ENCODE measurements around the gene NT5M.
A peak's percentile ranks its signal among the peaks of the same experiment; 100 is the strongest.

The NT5M gene

DNA sequence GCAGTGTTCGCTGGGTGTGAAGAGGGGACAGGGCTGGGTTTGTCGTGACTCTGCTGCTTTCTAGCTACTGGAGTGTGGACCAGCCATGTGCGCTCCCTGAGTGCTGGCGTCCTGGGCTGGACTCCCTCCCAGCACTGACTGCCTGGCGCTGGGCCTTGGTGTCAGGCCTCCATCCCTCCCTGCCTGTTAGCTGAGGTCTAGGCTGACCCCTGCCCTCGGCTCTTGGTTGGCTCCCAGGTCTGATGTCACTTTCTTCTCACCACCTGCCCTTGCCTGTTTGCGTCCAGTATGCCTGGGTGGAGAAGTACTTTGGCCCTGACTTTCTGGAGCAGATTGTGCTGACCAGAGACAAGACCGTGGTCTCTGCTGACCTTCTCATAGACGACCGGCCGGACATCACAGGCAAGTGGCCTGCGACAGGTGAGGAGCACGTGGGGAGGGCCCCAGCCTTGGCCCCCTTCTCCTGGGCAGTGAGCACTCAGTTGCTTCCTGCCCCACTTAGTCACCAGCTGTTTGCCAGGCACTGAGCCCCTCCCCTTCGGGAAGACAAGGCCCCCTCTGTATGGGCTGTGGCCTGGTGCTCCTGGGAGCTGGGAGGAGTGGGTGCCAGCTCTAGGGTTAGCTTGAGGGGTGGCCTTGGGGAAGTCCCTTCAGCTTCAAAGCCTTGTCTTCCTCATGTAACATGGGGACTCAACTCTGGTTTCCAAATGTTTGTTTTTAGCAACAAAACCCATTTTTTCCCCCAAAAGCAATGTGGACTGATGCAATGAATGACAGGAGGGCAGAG lies 41.5 kb downstream of the NT5M start:
- DNase-seq, result no peak

DNA sequence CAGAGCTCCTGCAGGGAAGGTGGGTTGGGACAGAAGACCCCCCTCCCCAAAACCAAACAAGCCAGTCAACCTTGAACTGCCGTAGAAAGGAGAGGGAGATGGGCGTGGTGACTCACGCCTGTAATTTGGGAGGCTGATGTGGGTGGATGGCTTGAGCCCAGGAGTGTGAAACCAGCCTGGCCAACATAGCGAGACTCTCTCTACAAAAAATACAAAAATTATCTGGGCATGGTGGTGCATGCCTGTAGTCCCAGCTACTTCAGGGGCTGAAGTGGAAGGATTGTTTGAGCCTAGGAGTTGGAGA lies 42.1 kb downstream of the NT5M start:
- DNase-seq, result no peak

DNA sequence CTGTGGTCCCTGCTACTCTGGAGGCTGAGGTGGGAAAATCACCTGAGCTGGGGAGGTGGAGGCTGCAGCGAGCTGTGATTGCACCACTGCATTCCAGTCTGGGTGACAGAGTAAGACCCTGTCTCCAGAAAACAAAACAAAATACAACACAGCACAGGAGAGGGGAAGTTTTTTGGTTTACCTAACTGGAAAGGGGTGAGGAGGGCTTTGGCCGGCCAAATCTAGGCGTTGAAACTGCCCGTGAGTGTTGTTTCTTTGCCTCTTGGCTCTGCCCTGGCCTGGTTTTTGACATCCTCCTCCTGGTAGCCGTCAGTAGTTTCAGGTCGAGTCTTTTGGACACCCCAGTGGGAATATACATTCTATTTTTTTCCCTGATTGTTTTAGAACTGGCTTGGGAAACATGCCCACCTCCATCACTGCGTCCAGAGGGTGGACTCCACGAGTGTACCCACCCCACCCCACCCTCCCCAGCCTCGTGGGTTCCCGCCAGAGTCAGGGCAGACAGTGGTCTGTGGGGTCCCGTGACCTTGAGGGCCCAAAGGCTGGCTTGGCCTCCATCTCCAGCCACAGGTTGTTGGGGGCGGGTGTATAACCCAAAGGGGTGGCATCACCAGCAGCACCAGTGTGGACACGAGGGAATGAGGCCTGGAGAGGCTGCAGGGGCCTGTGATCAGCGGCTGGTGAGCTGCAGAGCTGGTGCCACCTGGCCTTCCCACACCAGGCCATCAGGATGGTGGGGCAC lies 42.7 kb downstream of the NT5M start:
- DNase-seq, result no peak

DNA sequence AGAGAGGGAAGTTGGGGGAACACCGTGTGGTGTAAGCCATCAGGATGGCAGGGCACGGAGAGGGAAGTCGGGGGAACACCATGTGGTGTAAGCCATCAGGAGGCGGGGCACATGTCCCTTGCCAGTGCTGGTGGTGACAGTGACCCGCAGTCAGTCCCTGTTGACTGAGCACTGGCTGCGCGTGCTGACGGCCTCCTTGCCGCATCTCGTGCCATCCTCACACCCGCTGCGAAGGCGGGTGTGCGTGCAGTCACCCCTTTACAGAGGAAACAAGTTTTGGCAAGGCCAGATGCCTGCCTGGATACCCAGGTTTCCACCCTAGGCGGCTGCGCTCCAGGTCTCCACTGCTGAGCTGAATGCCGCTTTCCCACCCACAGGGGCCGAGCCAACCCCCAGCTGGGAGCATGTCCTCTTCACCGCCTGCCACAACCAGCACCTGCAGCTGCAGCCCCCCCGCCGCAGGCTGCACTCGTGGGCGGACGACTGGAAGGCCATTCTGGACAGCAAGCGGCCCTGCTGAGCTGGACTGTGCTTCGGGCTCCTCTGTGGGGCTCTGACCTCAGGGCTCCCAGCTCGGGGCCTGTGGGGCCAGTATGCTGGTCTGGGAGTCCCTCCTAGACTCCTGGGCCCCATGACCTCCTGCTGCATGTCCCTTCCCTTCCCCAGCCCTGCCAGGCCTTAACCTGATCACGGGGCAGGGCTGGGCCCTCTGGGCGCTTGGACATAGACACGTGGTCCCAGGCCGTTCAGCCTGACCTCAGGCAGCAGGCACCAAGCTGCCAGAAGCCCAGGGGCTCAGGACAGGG lies 43.5 kb downstream of the NT5M start:
- peak; percentile 3 for DNase-seq

DNA sequence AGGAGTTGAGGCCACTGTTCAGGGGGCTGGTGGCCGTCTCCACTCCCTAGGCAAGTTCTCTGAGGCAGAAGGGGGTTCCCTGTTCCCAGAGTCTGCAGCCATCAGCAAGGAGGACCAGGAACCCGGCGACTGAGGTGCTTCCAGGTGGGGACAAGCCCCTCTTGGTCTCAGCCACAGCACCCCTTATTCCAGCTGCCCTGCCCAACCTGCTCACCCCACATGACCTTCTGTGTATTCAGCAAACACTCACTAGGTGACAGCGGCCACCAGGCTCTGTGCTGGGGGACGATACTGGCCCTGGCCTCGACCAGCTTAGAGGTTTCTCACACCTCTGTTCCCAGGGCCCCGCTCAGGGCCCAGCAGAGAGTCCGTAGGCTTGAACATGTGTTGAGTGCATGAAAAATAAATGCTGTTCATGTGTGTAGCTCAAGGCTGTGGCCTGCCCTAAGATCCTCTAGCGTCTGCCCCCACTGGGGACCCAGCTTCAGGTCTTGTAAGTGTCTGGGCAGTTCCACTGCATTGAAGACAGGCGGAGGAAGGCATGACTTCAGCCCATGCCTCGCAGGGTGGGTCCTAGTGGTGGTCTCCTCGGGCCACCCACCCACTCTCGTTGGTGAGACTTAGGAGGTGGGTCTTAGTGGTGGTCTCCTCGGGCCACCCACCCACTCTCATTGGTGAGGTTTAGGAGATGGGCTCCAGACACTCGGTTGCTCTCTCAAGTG lies 44.2 kb downstream of the NT5M start:
- no peak for DNase-seq

DNA sequence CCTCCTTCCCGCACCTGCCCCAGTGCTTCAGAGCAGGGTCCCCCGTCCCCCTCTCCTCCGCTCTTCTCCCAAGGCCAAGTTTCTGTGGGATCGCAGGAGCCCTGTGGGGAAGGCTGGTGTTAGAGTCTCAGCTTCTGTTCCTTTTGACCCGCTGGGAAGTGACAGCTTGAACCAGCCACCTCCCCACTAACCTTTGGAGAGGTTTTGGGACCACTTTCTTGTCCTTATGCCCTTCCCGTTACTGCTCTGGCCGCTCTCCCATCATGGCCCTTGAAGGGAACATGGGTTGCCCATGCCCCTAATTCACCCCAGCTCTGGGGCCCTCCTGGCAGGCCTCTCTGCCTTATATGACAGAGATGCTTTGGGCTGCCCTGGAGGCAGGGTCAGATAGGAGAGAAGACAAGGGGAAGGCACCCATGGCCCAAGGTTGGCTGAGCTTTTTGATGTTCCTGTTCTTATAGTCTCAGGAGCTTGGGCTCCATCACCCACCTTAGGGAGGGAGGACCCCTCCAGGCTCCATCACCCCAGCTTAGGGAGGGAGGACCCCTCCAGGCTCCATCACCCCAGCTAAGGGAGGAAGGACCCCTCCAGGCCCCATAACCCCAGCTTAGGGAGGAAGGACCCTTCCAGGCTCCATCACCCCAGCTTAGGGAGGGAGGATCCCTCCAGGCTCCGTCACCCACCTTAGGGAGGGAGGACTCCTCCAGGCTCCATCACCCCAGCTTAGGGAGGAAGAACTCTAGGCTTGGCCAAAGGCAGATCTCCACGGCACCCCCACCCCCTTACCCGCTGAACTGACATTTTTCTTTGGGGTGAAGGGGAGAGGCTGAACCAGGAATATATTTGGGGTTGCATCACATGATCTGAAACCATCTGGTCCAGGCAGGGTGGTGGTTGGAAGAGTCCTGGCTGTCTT lies 45.0 kb downstream of the NT5M start:
- no peak for DNase-seq

DNA sequence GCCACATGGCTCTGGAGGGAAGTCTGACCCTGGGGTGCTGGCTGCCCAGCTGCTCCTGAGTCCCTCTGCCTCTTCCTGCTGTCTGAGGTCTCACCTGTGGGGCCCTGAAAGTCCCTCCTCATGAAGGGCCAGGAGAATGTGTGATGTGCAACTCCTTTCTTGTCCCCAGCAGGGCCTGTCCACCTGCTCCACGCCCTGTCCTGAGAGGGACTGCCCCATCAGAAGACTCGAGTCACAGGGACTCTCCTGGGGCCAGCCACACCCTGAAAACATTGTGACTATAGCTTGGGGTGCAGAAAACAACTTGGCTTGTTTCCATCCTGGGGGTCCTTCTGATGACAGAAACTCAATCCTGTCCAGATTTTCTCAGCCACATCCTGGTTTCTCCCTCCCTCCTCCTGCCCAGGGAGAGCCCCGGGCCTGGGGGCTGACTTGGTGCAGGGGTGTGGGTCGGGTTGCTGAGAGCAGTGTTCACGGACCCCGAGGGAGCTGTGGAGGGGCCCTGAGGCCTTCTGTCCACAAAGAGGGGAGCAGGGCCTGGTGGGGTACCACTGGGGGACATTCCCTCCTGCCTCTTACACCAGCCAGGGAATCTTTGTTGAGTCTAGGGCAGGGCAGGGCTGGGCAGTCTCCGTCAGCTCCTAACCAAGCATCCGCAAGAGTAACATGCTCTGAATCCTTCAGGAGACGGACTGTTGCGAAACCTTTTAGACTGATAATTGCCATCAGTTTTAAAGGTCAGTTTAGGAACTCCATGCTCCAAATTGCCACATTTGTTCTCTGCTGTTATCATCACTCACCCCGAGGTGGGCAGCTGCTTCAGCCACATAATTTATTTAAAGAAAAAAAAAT lies 45.9 kb downstream of the NT5M start:
- no peak for DNase-seq

DNA sequence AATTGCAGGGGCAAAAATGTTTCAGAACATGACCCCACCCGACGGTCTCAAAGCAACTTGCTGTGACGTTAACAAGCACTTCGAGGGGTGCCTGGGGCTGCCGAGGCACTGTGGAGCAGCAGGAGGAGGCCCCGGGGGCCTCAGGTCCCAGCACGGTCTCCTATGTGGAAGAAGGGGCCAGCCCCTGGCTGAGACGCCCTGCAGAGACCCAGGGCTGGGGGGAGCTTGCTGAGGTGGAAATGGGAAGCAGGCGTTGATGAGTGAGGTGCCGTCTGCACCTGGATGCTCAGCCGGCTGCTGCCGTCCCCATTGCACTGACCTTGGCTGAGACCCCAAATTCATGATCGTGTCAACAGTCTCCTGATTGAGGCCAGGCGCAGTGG lies 46.5 kb downstream of the NT5M start:
- DNase-seq, result no peak

DNA sequence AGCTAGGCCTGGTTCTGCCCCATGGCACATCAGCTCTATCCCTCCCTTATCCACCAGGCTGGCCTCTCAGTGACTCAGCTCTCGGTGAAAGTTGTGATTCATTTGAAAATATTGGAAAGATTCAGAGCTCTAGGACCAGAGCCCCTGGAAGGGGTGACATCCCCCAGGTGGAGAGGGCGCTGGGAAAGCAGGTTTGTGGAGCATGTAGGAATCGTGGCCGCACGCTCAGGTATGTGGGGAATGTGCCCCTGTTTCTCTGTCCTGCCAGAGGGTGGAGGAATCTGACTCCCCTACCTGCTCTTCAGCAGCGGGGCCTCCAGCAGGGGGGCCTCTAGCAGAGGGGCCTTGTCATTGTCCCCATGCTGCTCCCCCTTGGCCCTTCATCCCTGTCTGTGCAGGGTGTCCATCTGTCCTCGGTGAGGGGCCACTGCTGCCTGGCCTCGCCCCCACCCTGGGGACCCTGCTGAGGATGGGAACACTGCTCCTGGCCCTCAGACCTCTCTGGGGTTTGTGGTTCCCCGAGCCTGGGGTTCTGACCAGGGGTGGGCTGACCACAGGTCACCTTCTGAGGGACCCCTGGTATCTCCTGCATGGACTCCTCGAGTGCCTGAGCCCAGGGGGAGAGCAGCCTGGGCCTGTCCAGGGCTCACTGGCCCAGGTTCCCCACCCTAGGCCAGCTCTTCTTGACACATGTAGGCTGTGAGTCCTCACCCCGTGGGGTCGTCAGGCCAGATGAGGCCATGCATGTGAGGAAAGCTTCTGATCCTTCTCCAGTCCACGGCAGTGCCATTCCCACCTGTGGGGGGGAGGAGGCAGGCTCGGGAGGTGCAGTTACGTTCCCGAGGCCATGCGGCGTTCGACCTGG lies 47.5 kb downstream of the NT5M start:
- no peak for DNase-seq

DNA sequence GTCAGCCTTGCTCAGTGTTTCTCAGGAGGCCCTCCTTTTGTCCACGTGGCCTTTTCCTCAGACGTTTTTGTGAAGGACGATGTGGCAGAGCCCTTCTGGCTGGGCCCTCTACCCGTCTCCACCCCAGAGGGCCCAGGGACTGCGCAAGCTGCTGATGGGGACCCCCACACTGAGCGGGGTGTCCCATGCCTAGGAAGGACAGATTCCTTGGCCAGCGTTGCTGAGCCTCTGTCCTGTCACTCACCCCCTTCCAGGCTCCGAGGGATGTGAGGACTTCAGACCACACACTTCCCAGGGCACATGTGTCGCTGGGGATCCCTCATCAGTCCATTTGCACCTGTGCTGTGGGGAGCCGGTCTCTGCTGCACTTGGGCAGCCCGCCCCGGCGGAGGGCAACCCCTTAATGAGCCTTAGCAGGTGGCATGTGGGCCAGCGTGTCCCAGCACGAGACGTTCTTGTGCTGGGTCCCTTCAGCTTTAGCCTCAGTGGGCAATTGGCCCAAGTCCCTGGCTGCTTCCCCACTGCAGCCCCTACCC lies 48.3 kb downstream of the NT5M start:
- no peak for DNase-seq

DNA sequence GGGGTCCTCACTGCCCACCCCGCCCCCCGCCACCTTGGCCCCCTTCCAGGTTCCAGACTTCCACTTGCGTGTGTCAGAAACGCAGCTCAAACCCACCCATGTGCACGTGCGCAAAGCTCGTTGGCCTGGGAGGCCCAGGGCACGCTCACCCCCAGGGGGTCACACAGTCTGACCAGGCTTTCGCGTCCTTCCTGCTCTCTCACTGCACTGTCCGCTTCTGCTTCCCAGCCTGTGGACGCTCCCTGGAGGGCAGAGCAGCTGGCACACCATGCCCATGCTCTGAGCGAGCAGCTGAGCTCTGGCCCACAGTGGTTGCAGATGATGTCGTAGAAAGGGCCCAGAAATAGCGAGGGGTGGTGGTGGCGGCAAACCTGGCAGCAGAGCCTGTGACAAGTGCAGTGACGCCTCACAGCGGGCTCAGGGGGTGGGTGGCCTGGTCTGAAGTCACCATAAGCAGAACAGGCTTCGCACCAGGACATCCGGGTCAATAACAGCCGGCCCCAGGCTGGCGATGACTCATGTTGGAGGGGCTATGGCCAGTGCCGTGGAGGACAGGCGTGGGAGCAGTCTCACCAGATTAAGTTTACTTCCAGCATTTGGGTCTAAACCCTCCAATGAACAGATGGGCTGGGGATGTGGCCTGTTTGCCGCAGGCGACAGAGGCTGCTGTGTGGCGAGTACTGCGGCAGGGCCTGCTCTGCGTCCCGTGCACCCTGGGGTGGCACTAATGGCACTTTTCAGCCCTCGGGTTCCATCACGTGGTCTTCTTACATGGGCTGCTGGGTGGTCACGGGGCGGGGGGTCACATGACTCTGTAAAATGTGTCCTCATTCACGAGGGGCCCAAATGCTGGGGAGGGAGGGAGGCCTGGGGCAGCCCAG lies 49.0 kb downstream of the NT5M start:
- DNase-seq, result no peak

DNA sequence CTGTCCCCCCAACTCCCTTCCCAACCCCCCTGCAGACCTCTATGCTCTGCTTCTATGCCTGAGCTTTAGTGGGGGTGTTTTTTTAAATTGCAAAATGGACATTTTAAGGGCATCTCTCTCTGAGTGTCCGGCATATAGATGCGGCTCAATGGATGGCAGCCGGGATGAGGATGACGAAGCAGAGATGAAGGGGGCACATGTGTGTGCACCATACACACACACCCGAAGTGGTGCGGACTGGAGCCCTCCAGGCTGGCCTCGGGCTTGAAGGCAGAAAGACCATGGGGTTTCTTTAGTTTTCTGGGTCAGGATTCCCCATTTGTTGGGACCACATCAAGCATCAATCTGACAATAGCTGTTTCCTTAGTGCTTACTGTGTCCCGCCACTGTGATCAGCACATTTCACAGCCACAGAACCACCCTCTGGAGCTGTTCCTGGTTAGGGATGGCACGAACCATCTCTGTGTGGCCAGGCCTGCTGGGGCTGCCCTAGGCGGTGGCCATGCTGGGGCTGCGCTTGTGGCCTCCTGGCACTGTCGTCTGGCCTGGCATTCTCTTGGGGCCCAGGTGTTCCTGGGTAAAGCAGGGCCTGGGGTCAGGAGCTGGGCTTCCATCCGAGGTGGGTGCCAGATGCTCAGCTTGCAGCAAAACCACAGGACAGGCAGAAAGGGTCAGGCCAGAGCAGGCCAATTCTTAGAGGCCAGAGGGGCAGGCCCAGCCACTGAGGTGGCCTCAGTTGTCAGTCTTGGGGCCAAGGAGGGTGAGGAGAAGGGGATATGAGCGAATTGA lies 49.9 kb downstream of the NT5M start:
- DNase-seq, result no peak

DNA sequence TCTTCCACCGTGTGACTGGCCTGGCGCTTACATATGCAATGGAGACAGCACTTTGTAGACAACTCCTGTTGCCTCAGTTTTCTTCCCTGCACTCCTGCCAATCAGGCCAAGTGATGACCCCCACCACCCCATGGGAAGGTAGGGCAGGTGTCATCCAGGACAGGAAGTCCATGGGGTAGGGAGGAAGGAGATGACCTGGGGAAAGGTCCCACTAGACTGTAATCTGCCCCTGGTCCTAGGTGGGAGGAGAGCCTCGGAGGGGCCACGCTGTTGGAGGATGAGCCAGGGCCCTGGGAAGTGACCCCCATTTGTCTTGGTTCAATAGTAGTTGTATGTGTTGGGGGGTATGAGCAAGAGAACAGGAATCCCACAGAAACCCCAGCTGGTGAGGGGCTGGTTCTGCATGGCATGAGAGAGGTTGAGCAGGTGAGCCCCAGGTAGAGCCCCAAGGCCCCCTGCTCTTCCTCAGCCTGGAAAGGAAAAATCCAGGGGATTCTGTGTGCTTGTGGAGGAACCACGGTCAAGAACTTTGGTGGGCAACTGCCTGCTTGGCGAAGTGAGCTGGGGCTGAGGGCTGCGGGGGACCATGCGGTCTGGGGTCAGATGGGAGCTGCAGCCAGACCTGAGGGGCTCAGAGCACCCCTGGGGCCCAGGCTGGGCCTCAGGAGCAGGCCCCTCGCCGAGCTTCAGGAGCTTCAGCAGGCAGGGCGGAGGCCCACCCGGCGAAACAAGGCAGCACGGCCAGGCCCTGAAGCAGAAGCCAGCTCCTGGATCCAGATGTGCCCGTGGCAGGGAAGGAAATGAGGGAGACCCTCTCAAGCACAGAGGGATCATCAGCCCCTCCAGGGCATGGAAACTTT lies 50.7 kb downstream of the NT5M start:
- DNase-seq, result no peak

DNA sequence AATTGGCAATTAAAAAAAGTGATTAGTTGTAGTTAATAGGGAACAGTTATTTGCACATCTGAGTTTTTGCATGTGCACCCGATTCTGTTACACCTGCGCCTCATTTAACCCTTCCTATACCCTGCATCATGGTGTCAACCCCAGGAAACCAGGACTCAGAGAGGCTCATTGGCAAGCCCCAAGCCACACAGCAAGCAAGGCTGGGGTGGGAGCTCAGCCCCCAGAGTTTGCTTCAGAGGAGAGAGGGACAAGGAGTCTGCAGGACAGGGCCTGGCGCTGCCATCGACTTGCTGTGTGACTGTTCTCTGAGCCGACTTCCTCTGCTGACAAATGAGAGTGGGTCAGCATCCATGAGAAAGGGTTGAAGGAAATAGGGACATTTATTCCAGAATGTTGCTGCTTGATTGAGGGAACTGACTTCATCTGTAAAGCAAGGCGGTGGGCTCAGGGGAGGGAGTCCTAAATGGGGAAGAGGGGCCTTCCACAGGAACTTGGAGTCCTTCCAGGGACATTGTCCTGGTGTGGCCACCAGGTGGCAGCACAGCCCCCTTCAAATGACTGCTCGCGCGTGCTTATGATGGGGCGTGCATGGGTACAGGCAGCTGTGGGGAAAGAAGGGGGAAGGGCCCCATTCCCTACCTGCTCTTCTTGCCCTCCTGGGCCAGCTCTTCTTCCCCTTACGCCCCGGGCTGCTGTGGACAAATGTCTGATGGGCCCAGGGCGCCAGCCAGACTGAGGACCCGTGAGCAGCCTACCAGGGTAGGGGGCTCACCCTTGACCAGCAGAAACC lies 51.6 kb downstream of the NT5M start:
- peak; percentile 88 for DNase-seq

DNA sequence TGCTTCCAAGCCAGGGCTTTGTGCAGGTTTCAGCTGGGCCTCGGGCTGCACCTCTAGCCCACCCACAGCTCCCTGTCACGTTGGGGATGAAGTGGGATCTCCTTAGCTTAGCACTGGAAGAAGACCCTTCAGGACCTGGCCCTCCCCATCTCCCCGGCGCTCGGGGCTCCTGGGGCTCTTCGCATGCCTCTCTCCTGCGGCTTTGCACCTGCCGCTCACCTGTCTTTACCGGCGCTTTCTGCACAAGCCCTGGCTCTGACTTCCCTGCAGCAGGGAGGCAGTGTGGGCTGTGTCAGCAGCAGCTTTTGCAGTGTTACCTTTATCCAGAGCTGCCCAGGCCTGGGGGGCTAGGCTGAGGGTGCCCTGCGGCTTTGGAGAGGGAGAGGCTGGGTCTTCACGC lies 52.3 kb downstream of the NT5M start:
- no peak for DNase-seq
